H1 (cell line): ENCODE results near the gene SPTAN1. TPM values are rescaled to one million over a fixed set of nuclear protein-coding genes. Genes with fewer than 3 reads are reported as not detected.

ENCODE experiments used
- CBX5 ChIP-seq: fragments of 300-800, 300-1000 bp; sonication (generic); IDR thresholded peaks from 2 replicates; pipeline ENCODE4 v1.7.1; 2016; ENCODE audit warnings: antibody characterized with exemption, low read length, low read depth
- SAP30 ChIP-seq: fragments of 300-600 bp; sonication (generic); IDR thresholded peaks from 2 replicates; pipeline ENCODE4 v1.7.1; 2012; ENCODE audit warnings: low read length, moderate library complexity, mild to moderate bottlenecking, inconsistent platforms; ENCODE audit not compliant: insufficient read depth, insufficient replicate concordance
- SIN3A ChIP-seq, 2 experiments: IDR thresholded peaks in 1 of 2; conservative IDR thresholded peaks in 1 of 2; 2 replicates each; pipeline ENCODE4 v1.6.1; 2011 to 2012; ENCODE audit warnings: low read length in 2 of 2, improper control_type of control experiment in 1 of 2, low read depth in 1 of 2, mild to moderate bottlenecking in 1 of 2
- TAF1 ChIP-seq: IDR thresholded peaks from 2 replicates; pipeline ENCODE4 v1.6.1; 2011; ENCODE audit warnings: mild to moderate bottlenecking, low read depth, low read length
- polyA plus RNA-seq, 7 experiments: library from polyadenylated mRNA; depleted of rRNA in 3 of 7; stranded (reverse) in 5 of 7; unstranded in 2 of 7; fragments of >200 nt in 5 of 7; fragments of 200-250 nt in 2 of 7; gene quantifications; 1 replicate in 5 of 7; 2 replicates in 1 of 7; 4 replicates in 1 of 7; pipeline versions ENCODE4 v1.2.1 to v1.2.3, GENCODE V29; 2011 to 2013; ENCODE audit warnings: missing spikeins in 2 of 7, mixed read lengths in 2 of 7
- total RNA-seq: library from RNA; stranded (reverse); fragmentation: NEBNext Ultra II Directional; extraction: Animal tissue kit (Norgen Biotek cat#: 25700); gene quantifications from 2 replicates; pipeline ENCODE4 v1.2.1, GENCODE V29; 2021

Gene SPTAN1
- total and polyA plus RNA-seq, 2 of the 8 experiments (the other 6 are each of a cell fraction or from before 2014, with no cell fraction given) = 182 to 216 TPM

GRCh38 chr9:128614728-128615127, 62.3 kb downstream of the SPTAN1 start (continued):
- no peak for TF ChIP-seq CBX5
- TF ChIP-seq SAP30 = no peak
- TF ChIP-seq SIN3A (conservative IDR thresholded peaks at IDR 0.05 in 1 of 2, IDR thresholded peaks at IDR 0.05 in 1 of 2; ENCODE audit: low read depth in 1 of 2, low read length in 2 of 2) = no peak
- TF ChIP-seq TAF1 = no peak
